Measurements from ENCODE around the gene NR3C2.

The NR3C2 gene

DNA sequence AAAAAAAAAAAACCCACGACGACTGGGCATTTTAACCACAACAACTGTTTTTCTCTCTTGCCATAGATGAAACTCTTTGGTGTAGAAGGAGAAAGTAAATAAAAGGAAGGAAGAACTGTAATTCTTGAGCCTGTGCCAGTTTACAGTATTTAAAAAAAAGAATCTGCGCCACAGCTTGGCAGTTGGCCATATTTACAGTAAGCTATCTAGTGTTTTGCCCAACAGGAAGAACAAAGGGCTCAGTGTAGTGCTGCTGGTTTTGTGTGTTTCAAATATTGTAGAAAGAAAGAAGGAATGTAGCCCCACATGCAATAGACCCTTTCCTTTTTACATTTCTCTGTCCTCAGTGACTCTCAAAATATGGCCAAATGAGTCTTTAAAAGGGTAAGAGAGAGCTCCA, 66.1 kb downstream of the NR3C2 start:
- no peak overlapping the region for H3K4me3 ChIP-seq (ENCODE audit: low read depth, low read length)
- TF ChIP-seq, protein P1, sequence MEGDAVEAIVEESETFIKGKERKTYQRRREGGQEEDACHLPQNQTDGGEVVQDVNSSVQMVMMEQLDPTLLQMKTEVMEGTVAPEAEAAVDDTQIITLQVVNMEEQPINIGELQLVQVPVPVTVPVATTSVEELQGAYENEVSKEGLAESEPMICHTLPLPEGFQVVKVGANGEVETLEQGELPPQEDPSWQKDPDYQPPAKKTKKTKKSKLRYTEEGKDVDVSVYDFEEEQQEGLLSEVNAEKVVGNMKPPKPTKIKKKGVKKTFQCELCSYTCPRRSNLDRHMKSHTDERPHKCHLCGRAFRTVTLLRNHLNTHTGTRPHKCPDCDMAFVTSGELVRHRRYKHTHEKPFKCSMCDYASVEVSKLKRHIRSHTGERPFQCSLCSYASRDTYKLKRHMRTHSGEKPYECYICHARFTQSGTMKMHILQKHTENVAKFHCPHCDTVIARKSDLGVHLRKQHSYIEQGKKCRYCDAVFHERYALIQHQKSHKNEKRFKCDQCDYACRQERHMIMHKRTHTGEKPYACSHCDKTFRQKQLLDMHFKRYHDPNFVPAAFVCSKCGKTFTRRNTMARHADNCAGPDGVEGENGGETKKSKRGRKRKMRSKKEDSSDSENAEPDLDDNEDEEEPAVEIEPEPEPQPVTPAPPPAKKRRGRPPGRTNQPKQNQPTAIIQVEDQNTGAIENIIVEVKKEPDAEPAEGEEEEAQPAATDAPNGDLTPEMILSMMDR (IDR thresholded peaks at IDR 0.05; ENCODE audit: insufficient read depth, low read depth, low read length, missing control alignments) = no peak
- no peak for DNase-seq (ENCODE audit: low read depth)

GRCh38 chr4:148375584-148375983, 66.6 kb downstream of the NR3C2 start:
- no peak for DNase-seq (ENCODE audit: low read depth)
- H3K4me3 ChIP-seq (ENCODE audit: low read depth, low read length) = no peak overlapping the region
- TF ChIP-seq, protein P1 (IDR thresholded peaks at IDR 0.05; ENCODE audit: insufficient read depth, low read depth, low read length, missing control alignments) = no peak

DNA sequence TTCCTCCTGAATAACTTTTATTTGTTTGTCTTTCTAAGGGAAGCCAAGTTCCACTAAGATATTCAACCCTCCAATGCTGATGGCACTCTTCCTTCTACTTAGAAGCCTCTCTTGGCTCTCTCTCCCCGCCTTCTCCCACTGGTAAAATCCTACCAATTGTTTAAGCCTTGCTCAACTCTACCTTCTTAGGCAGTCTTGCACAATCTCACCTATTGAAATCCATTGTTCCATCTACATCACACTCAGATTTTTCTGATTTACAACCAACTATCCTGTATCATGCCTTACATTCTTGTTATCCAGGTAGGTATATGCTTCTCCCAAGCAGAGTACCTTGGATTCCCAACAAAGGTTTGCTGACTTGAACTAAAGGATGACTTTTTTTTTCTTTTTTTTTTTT, 69.1 kb downstream of the NR3C2 start:
- TF ChIP-seq, protein P1 (IDR thresholded peaks at IDR 0.05; ENCODE audit: insufficient read depth, low read depth, low read length, missing control alignments) = no peak
- H3K4me3 ChIP-seq (ENCODE audit: low read depth, low read length) = no peak overlapping the region
- no peak for DNase-seq (ENCODE audit: low read depth)

GRCh38 chr4:148369919-148370318, 72.3 kb downstream of the NR3C2 start:
- no peak for DNase-seq (ENCODE audit: low read depth)
- TF ChIP-seq, protein P1 (IDR thresholded peaks at IDR 0.05; ENCODE audit: insufficient read depth, low read depth, low read length, missing control alignments) = no peak
- H3K4me3 ChIP-seq (ENCODE audit: low read depth, low read length) = no peak overlapping the region

GRCh38 chr4:148367756-148368155, 74.5 kb downstream of the NR3C2 start:
- no peak for DNase-seq (ENCODE audit: low read depth)
- TF ChIP-seq, protein P1 (IDR thresholded peaks at IDR 0.05; ENCODE audit: insufficient read depth, low read depth, low read length, missing control alignments) = no peak
- H3K4me3 ChIP-seq (ENCODE audit: low read depth, low read length) = no peak overlapping the region

- DNase-seq (ENCODE audit: low read depth) = no peak
- TF ChIP-seq, protein P1 (IDR thresholded peaks at IDR 0.05; ENCODE audit: insufficient read depth, low read depth, low read length, missing control alignments) = no peak
- no peak overlapping the region for H3K4me3 ChIP-seq (ENCODE audit: low read depth, low read length)
Observed at GRCh38 chr4:148366251-148366650, 76.0 kb downstream of the NR3C2 start.

DNA sequence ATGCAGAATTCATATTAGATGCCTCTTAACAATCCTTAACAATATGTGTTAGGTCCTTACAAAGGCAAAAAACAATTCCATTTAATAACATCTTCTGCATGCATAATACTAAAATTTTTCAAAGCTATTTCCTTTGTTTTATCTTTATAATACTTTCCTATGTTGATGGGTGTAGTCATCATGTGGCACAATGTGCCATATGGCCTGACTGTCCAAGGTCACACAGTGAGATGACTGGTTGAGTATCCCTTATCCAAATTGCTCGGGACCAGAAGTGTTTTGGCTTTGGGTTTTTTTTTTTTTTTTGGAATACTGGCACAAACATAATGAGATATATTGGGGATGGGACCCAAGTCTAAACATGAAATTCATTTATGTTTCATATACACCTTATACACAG, 77.7 kb downstream of the NR3C2 start:
- TF ChIP-seq, protein P1 (IDR thresholded peaks at IDR 0.05; ENCODE audit: insufficient read depth, low read depth, low read length, missing control alignments) = no peak
- no peak overlapping the region for H3K4me3 ChIP-seq (ENCODE audit: low read depth, low read length)
- no peak for DNase-seq (ENCODE audit: low read depth)
